WTC11 (cell line): ENCODE data around the gene RRP8. TPM values are rescaled to one million over a fixed set of nuclear protein-coding genes. Genes with fewer than 3 reads are reported as not detected.
A peak's percentile ranks its signal among the peaks of the same experiment; 100 is the strongest.

Experiments
- ATAC-seq: fragments of 200-7000 bp; cut with Tn5 transposase; 2 replicates; pipeline ENCODE4 v1.10.0; 2021; ENCODE audit warnings: mild to moderate bottlenecking, moderate library complexity
- CTCF ChIA-PET: fragments of 300-600 bp; sonication (Branson Sonifier 250); formaldehyde crosslinking; loops from one replicate; lab custom pipeline; 2021; ENCODE audit warnings: antibody characterized with exemption; lab: Charles Lee
- POLR2A ChIA-PET: fragments of 350-600 bp; sonication (Branson Sonifier 250); formaldehyde crosslinking; loops from one replicate; lab custom pipeline; 2021; ENCODE audit warnings: antibody characterized with exemption; lab: Charles Lee
- DNase-seq: peaks from one replicate; pipeline ENCODE4 v3.0.0; 2021; ENCODE audit warnings: low spot score
- H3K27ac Mint-ChIP-seq: 2 replicates; pipeline ENCODE4 v1.8.0; 2021; ENCODE audit warnings: mixed read lengths
- H3K27me3 Mint-ChIP-seq: 2 replicates; pipeline ENCODE4 v1.8.0; 2021; ENCODE audit warnings: low read depth, mild to moderate bottlenecking, moderate library complexity, mixed read lengths
- H3K36me3 Mint-ChIP-seq: 2 replicates; pipeline ENCODE4 v1.8.0; 2021; ENCODE audit warnings: mixed read lengths
- H3K4me1 Mint-ChIP-seq: 2 replicates; pipeline ENCODE4 v1.8.0; 2022; ENCODE audit warnings: mixed read lengths
- H3K4me3 Mint-ChIP-seq: 2 replicates; pipeline ENCODE4 v1.8.0; 2021; ENCODE audit warnings: mild to moderate bottlenecking, moderate library complexity, mixed read lengths
- H3K9me3 Mint-ChIP-seq: 2 replicates; pipeline ENCODE4 v1.8.0; 2021; ENCODE audit warnings: mixed read lengths
- ATF1 ChIP-seq: sonication (generic); formaldehyde crosslinking; IDR thresholded peaks from 2 replicates; pipeline ENCODE4 v1.8.1; 2023; ENCODE audit warnings: mild to moderate bottlenecking, moderate library complexity, missing genetic modification reagents
- ETV6 ChIP-seq: sonication (generic); formaldehyde crosslinking; IDR thresholded peaks from 2 replicates; pipeline ENCODE4 v1.8.1; 2022; ENCODE audit warnings: mild to moderate bottlenecking, missing genetic modification reagents
- FOXJ3 ChIP-seq: sonication (generic); formaldehyde crosslinking; IDR thresholded peaks from 2 replicates; pipeline ENCODE4 v1.9.0; 2021; ENCODE audit warnings: missing genetic modification reagents, mild to moderate bottlenecking, borderline replicate concordance
- FOXK1 ChIP-seq: sonication (generic); formaldehyde crosslinking; IDR thresholded peaks from 2 replicates; pipeline ENCODE4 v1.8.0; 2022; ENCODE audit warnings: mild to moderate bottlenecking, moderate library complexity, missing genetic modification reagents
- NFATC4 ChIP-seq: fragments of 250-450 bp; sonication (Bioruptor Pico); IDR thresholded peaks from 2 replicates; pipeline ENCODE4 v1.9.0; 2021; ENCODE audit warnings: mild to moderate bottlenecking
- NFYB ChIP-seq: sonication (generic); formaldehyde crosslinking; conservative IDR thresholded peaks from 2 replicates; pipeline ENCODE4 v1.8.0; 2022; ENCODE audit warnings: low read depth, missing genetic modification reagents
- NR2C2 ChIP-seq: sonication (generic); formaldehyde crosslinking; IDR thresholded peaks from 2 replicates; pipeline ENCODE4 v1.8.0; 2022; ENCODE audit warnings: mild to moderate bottlenecking, missing genetic modification reagents
- TEAD1 ChIP-seq: sonication (generic); formaldehyde crosslinking; IDR thresholded peaks from 2 replicates; pipeline ENCODE4 v1.8.0; 2022; ENCODE audit warnings: mild to moderate bottlenecking, missing genetic modification reagents
- ZNF138 ChIP-seq: sonication (generic); formaldehyde crosslinking; conservative IDR thresholded peaks from 2 replicates; pipeline ENCODE4 v1.8.1; 2022; ENCODE audit warnings: mild to moderate bottlenecking, moderate library complexity, missing genetic modification reagents
- ZNF317 ChIP-seq: sonication (generic); formaldehyde crosslinking; IDR thresholded peaks from 2 replicates; pipeline ENCODE4 v1.8.1; 2023; ENCODE audit warnings: low read depth, mild to moderate bottlenecking, moderate library complexity, missing genetic modification reagents, borderline replicate concordance
- ZNF396 ChIP-seq: fragments of 250-450 bp; sonication (Bioruptor Pico); IDR thresholded peaks from 2 replicates; pipeline ENCODE4 v1.8.0; 2021; ENCODE audit warnings: mild to moderate bottlenecking, moderate library complexity, borderline replicate concordance
- total RNA-seq: library from RNA; stranded (reverse); gene quantifications from 3 replicates; pipeline ENCODE4 v1.2.3, GENCODE V29; 2021
- TF ChIP-seq, protein P1 (sequence below): sonication (generic); formaldehyde crosslinking; IDR thresholded peaks from 2 replicates; pipeline ENCODE4 v1.8.0; 2022; ENCODE audit warnings: mild to moderate bottlenecking, missing genetic modification reagents
- TF ChIP-seq, protein P2 (sequence below): fragments of 200-600 bp; IDR thresholded peaks from 2 replicates; pipeline ENCODE4 v1.8.0; 2022; ENCODE audit warnings: antibody characterized with exemption
- TF ChIP-seq, protein P3 (sequence below): sonication (generic); formaldehyde crosslinking; IDR thresholded peaks from 2 replicates; pipeline ENCODE4 v1.8.1; 2023; ENCODE audit warnings: mild to moderate bottlenecking, missing genetic modification reagents, moderate library complexity
- TF ChIP-seq, protein P4 (sequence below): fragments of 250-450 bp; sonication (Bioruptor Pico); IDR thresholded peaks from 2 replicates; pipeline ENCODE4 v1.9.0; 2021; ENCODE audit warnings: mild to moderate bottlenecking
- TF ChIP-seq, protein P5 (sequence below): sonication (generic); formaldehyde crosslinking; conservative IDR thresholded peaks from 2 replicates; pipeline ENCODE4 v1.8.1; 2022; ENCODE audit warnings: mild to moderate bottlenecking, missing genetic modification reagents
- TF ChIP-seq, protein P6 (sequence below): sonication (generic); formaldehyde crosslinking; IDR thresholded peaks from 2 replicates; pipeline ENCODE4 v1.8.0; 2022; ENCODE audit warnings: mild to moderate bottlenecking, missing genetic modification reagents
- TF ChIP-seq, protein P7 (sequence below): sonication (generic); formaldehyde crosslinking; IDR thresholded peaks from 2 replicates; pipeline ENCODE4 v1.8.0; 2023; ENCODE audit warnings: missing genetic modification reagents
- TF ChIP-seq, protein P8 (sequence below): sonication (generic); formaldehyde crosslinking; IDR thresholded peaks from 2 replicates; pipeline ENCODE4 v1.8.0; 2023; ENCODE audit warnings: mild to moderate bottlenecking, missing genetic modification reagents

Gene RRP8
- total RNA-seq, 1 experiment from 2014 or later: 15.0 TPM

DNA sequence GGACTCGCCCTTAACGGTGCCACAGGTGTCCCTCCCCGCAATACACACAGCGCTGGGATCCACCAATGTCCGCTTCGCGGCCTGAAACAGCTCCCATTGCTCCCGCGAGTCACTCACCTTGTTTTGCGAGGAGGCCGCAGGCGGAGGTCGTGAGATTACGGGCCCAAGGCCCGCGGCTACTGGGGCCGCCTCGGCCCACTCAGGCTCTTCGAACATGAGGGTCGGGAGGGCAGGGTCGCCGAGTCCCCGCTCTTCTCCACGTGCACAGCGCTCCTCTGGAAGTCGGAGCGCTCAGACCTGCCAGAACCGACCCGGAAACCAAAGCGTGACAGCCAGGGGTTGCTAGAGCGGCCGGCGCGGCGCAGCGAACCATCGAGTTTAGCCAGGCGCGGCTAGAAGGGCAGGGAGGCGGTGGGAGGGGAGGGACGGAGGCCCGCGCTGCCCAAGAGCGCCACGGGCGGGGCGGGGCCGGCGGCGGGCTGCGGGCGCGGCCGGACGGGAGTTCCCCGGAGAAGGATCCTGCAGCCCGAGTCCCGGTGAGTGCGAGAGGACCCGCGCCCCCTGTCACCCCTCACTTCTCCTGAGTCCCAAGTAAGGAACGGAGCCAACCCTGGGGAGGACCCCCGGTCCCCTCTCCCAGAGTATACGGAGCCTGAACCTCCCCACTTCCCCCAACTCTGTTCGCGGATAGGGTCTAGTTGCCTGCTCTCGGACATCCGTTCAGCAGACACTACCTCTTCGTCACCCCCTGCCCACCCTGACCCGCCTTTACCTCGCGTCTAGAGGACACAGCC, at the start of gene RRP8, which contains the start of gene ILK (continued):
- TF ChIP-seq, protein P1, sequence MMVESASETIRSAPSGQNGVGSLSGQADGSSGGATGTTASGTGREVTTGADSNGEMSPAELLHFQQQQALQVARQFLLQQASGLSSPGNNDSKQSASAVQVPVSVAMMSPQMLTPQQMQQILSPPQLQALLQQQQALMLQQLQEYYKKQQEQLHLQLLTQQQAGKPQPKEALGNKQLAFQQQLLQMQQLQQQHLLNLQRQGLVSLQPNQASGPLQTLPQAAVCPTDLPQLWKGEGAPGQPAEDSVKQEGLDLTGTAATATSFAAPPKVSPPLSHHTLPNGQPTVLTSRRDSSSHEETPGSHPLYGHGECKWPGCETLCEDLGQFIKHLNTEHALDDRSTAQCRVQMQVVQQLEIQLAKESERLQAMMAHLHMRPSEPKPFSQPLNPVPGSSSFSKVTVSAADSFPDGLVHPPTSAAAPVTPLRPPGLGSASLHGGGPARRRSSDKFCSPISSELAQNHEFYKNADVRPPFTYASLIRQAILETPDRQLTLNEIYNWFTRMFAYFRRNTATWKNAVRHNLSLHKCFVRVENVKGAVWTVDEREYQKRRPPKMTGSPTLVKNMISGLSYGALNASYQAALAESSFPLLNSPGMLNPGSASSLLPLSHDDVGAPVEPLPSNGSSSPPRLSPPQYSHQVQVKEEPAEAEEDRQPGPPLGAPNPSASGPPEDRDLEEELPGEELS: peak; percentile 93
- TF ChIP-seq NR2C2 (CRISPR knock-in tag): no peak
- TF ChIP-seq, protein P2, sequence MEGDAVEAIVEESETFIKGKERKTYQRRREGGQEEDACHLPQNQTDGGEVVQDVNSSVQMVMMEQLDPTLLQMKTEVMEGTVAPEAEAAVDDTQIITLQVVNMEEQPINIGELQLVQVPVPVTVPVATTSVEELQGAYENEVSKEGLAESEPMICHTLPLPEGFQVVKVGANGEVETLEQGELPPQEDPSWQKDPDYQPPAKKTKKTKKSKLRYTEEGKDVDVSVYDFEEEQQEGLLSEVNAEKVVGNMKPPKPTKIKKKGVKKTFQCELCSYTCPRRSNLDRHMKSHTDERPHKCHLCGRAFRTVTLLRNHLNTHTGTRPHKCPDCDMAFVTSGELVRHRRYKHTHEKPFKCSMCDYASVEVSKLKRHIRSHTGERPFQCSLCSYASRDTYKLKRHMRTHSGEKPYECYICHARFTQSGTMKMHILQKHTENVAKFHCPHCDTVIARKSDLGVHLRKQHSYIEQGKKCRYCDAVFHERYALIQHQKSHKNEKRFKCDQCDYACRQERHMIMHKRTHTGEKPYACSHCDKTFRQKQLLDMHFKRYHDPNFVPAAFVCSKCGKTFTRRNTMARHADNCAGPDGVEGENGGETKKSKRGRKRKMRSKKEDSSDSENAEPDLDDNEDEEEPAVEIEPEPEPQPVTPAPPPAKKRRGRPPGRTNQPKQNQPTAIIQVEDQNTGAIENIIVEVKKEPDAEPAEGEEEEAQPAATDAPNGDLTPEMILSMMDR: no peak
- TF ChIP-seq, protein P3, sequence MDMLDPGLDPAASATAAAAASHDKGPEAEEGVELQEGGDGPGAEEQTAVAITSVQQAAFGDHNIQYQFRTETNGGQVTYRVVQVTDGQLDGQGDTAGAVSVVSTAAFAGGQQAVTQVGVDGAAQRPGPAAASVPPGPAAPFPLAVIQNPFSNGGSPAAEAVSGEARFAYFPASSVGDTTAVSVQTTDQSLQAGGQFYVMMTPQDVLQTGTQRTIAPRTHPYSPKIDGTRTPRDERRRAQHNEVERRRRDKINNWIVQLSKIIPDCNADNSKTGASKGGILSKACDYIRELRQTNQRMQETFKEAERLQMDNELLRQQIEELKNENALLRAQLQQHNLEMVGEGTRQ (CRISPR knock-in tag): peak; percentile 65

DNA sequence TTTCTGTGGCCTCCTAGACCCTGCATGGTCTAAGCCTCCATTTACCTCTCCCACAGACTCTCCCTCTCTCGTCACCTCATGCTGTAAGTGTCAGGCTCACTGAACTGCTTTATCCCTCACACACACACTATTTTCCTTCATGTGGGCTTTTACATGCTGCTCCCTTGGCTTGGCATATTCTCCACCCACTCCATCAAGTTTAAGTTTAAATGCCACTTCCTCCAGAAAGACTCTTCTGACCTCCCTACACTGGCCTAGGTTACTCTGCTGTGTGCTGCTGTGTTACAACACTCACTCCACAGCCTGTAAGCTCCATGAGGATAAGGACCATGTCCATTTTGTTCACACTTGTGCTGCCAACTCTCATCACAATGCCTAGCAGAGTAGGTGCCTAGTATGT, 49.7 kb upstream of the RRP8 start:
- Mint-ChIP-seq H3K36me3 (no peaks in the 10 kb centered on the region), H3K4me3 (no peak overlapping the region), H3K27me3 (peaks cover 19% of the 10 kb centered on the region), H3K4me1 (peaks cover 11% of the 10 kb centered on the region), H3K27ac (no peak overlapping the region), H3K9me3 (no peaks in the 10 kb centered on the region)
- ATAC-seq (no peak), DNase-seq (no peak)
- TF ChIP-seq NFATC4 (CRISPR knock-in tag): no peak
- TF ChIP-seq TEAD1: no peak
- TF ChIP-seq ZNF138 (CRISPR knock-in tag): no peak
- TF ChIP-seq, protein P4, sequence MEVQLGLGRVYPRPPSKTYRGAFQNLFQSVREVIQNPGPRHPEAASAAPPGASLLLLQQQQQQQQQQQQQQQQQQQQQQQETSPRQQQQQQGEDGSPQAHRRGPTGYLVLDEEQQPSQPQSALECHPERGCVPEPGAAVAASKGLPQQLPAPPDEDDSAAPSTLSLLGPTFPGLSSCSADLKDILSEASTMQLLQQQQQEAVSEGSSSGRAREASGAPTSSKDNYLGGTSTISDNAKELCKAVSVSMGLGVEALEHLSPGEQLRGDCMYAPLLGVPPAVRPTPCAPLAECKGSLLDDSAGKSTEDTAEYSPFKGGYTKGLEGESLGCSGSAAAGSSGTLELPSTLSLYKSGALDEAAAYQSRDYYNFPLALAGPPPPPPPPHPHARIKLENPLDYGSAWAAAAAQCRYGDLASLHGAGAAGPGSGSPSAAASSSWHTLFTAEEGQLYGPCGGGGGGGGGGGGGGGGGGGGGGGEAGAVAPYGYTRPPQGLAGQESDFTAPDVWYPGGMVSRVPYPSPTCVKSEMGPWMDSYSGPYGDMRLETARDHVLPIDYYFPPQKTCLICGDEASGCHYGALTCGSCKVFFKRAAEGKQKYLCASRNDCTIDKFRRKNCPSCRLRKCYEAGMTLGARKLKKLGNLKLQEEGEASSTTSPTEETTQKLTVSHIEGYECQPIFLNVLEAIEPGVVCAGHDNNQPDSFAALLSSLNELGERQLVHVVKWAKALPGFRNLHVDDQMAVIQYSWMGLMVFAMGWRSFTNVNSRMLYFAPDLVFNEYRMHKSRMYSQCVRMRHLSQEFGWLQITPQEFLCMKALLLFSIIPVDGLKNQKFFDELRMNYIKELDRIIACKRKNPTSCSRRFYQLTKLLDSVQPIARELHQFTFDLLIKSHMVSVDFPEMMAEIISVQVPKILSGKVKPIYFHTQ (CRISPR knock-in tag): no peak
- no peak for TF ChIP-seq ATF1 (CRISPR knock-in tag)
- TF ChIP-seq FOXJ3: no peak
- CTCF ChIA-PET: interaction anchor here (1.3 kb wide), 1 partner anchor 122 kb away, joined by 3 read pairs; no protein-coding TSS in a partner anchor
- POLR2A ChIA-PET: no interaction called here

DNA sequence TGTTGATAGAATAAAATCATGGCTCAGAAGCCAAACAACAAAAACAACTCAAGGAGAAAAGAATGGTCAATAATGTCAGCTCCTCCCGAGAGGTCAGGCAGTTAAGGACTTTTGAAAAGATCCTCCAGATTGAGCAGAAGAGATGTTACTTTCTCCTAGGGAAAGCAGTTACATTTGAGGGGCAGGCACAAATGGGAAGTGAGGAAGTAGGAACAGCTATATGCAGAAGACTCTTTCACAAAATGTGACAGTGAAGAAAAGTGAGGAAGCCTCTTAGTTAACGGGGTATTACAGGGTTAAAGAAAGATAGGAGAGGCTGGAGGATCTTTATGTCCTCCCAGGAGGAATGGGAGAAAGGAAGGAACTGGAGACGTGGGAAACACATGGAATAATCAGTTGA, 48.8 kb upstream of the RRP8 start:
- CTCF ChIA-PET: no interaction called here
- POLR2A ChIA-PET: no interaction called here

DNA sequence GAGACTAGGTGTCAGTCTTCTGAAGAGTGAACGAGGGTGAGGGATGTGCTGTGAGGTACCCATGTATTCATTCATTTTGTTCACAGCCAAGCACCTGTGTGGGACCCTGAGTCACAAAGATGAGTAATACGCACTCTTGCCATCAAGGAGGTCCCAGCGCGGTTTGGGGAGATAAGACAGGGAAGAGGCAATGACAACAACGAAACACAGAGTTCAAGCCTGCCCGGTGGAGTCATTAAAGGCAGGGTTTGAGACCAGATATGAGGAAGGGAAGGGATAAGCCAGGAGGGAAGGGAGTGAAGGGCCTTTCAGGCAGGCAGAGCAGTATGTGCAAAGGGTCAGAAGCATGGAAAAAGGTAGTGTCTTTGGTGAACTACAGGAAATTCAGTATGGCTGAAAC, 47.6 kb upstream of the RRP8 start:
- no peak overlapping the region for H3K27ac Mint-ChIP-seq
- no peak overlapping the region for H3K4me3 Mint-ChIP-seq
- peaks cover 1% of the 10 kb centered on the region for H3K27me3 Mint-ChIP-seq
- POLR2A ChIA-PET: no interaction called here
- ATAC-seq (no peak), DNase-seq (no peak)
- H3K4me1 Mint-ChIP-seq: no peaks in the 10 kb centered on the region
- CTCF ChIA-PET: no interaction called here
- H3K36me3 Mint-ChIP-seq: no peaks in the 10 kb centered on the region
- no peaks in the 10 kb centered on the region for H3K9me3 Mint-ChIP-seq
- TF ChIP-seq ZNF396 (CRISPR knock-in tag) (no peak), ZNF317 (CRISPR knock-in tag) (no peak), ETV6 (no peak), FOXK1 (CRISPR knock-in tag) (no peak)
- TF ChIP-seq, protein P5, sequence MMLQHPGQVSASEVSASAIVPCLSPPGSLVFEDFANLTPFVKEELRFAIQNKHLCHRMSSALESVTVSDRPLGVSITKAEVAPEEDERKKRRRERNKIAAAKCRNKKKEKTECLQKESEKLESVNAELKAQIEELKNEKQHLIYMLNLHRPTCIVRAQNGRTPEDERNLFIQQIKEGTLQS: no peak
- TF ChIP-seq, protein P6, sequence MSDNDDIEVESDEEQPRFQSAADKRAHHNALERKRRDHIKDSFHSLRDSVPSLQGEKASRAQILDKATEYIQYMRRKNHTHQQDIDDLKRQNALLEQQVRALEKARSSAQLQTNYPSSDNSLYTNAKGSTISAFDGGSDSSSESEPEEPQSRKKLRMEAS: no peak
- TF ChIP-seq, protein P7, sequence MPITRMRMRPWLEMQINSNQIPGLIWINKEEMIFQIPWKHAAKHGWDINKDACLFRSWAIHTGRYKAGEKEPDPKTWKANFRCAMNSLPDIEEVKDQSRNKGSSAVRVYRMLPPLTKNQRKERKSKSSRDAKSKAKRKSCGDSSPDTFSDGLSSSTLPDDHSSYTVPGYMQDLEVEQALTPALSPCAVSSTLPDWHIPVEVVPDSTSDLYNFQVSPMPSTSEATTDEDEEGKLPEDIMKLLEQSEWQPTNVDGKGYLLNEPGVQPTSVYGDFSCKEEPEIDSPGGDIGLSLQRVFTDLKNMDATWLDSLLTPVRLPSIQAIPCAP: no peak
- TF ChIP-seq, protein P8, sequence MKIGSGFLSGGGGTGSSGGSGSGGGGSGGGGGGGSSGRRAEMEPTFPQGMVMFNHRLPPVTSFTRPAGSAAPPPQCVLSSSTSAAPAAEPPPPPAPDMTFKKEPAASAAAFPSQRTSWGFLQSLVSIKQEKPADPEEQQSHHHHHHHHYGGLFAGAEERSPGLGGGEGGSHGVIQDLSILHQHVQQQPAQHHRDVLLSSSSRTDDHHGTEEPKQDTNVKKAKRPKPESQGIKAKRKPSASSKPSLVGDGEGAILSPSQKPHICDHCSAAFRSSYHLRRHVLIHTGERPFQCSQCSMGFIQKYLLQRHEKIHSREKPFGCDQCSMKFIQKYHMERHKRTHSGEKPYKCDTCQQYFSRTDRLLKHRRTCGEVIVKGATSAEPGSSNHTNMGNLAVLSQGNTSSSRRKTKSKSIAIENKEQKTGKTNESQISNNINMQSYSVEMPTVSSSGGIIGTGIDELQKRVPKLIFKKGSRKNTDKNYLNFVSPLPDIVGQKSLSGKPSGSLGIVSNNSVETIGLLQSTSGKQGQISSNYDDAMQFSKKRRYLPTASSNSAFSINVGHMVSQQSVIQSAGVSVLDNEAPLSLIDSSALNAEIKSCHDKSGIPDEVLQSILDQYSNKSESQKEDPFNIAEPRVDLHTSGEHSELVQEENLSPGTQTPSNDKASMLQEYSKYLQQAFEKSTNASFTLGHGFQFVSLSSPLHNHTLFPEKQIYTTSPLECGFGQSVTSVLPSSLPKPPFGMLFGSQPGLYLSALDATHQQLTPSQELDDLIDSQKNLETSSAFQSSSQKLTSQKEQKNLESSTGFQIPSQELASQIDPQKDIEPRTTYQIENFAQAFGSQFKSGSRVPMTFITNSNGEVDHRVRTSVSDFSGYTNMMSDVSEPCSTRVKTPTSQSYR (CRISPR knock-in tag): no peak

More for the DNA sequence above, 48.8 kb upstream of the RRP8 start:
- H3K4me3 Mint-ChIP-seq: no peak overlapping the region
- no peak overlapping the region for H3K27ac Mint-ChIP-seq
- no peaks in the 10 kb centered on the region for H3K36me3 Mint-ChIP-seq
- H3K27me3 Mint-ChIP-seq: peaks cover 13% of the 10 kb centered on the region
- DNase-seq: no peak
- no peak for TF ChIP-seq NFYB (CRISPR knock-in tag)
- TF ChIP-seq, all 79 proteins: peak for 0
- no peaks in the 10 kb centered on the region for H3K9me3 Mint-ChIP-seq
- H3K4me1 Mint-ChIP-seq: peaks cover 10% of the 10 kb centered on the region
- no peak for ATAC-seq
